Hindlimb muscle (tissue), 1 donor: ENCODE results near the gene MTARC2. TPM values are rescaled to one million over a fixed set of nuclear protein-coding genes. Genes with fewer than 3 reads are reported as not detected.
A peak's percentile ranks its signal among the peaks of the same experiment; 100 is the strongest.

ENCODE experiments used
- DNase-seq: peaks from one replicate; pipeline ENCODE4 v3.0.0-alpha.2; 2013
- polyA plus RNA-seq: library from polyadenylated mRNA; unstranded; fragments of 120-200 nt; gene quantifications from one replicate; pipeline ENCODE4 v1.2.1, GENCODE V29; 2013; ENCODE audit not compliant: insufficient read length

Gene MTARC2
- polyA plus RNA-seq, 1 donor: 17.4 TPM

DNA sequence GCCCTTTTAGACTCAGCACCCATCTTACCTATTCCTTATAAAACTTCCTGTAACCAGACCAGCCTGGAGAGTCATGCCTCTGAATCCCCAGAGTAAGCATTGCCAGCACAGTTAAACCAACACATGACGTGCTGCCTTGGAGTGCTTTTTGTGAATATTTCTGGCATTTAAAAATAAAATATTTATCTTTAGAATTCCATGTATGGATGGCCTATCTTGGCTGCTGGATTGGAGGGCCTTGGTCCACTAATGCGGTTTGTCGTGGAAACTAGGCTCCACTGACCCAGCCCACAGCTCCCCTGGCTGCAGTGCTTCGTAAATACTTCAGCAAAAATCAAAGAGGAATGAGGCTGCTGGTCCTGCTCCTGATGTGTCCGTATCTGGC, 56.1 kb downstream of the MTARC2 start:
- DNase-seq: no peak

DNA sequence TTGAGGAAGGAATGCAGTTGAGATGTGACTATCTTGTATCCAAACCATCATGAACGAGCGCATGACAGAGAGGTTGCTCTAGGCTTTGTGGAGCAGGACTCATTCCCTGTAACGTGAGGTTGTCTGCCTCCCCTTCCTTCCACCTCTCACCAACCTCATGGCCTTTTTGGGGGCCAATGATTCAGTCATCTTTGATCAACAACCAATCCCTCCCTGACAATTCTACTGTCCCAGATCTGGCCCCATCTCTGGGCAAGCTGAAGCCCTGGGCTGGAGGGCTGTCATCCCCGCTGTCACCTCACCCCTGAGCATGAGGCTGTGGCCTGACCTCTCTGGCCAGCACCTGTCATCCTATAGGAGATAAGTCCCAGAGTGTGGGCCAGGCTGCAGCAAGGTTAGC, 58.3 kb downstream of the MTARC2 start:
- no peak for DNase-seq

DNA sequence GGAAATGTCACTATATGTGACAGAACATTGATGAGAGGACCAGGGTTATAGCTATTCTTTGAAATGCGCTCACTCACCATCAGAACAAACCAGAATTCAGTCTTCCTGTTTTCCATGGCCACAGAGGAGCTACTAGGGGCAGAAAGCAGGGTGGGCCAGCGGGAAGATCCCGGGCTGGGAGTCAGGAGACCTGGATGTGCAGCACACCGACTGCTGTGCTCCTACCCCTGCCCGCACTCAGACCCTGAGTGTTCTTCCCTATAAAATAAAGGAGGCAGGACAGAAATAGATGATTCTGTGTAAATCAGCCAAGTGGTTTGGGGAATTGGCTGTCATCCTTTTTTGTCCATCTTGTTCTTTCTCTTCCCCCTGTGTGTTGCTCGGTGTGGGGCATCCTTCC, 59.6 kb downstream of the MTARC2 start:
- no peak for DNase-seq

DNA sequence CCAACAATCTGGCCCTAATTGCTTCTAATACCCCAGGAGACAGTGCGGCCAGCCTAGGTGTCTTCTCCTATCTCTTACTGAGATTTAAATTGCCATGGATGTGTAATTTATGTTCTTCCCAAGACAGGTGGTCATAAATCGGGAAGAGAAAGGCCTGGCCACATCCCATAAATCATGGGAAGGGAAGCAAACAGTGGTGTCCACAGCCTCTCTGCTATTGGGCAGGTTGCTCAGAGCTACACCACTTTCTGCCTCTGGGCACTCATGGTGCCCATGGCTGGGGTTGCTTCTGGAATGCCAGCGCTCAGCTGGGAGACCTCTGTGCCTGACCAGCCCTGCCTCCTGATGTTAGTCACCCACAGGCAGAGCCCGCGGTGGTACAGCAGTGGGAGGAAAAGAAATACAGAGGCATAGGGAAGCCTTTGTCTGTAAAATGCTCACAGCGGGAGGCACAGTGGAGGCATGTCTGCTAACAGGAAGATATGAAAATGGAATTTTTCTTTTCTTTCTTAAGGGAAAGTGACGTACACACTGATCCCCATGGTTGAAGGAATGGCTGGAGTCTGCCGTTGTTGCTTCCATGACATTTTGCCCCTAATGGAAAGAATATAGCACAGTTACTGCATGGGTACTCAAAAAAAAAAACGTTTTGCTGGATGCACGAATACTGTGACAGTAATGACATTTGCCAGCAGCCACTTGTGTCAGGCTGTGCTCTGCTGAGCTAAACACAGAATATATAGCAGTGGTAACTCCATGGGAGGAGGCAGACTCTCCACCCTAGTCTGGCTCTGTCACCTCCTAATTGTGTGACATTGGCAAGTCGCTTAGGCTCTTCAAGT, 60.4 kb downstream of the MTARC2 start:
- no peak for DNase-seq

DNA sequence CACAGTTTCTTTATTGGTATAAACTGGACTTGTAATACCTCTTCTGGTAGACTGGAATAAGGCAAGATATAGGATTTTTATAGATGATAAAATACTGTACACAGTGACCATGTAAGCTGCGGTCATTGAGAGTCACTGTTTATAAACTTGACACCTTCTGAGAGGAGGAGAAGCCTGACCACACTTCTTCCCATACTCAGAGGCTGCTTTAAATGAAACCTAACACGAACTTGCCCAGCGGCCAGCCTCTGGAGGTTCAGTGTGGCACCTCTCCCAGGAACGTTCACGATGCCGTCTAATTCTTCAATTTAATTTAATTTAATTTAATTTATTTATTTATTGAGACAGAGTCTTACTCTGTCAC, 61.0 kb downstream of the MTARC2 start:
- no peak for DNase-seq

DNA sequence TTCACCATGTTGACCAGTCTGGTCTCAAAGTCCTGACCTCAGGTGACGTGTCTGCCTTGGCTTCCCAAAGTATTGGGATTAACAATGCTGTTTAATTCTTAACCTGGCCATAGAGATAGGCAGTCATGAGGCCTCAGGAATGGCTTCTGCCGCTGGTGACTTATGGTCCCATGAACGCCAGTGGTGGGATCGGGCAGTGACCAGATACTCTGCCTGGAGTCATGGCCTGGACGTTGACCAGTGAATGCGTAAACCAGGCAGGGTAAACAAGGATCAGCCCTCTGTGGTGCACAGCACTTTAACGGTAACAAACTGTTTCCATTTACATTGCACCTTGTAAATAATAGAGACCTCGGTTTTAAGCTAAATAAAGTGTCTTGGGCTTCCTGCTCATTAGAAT, 61.6 kb downstream of the MTARC2 start:
- no peak for DNase-seq

DNA sequence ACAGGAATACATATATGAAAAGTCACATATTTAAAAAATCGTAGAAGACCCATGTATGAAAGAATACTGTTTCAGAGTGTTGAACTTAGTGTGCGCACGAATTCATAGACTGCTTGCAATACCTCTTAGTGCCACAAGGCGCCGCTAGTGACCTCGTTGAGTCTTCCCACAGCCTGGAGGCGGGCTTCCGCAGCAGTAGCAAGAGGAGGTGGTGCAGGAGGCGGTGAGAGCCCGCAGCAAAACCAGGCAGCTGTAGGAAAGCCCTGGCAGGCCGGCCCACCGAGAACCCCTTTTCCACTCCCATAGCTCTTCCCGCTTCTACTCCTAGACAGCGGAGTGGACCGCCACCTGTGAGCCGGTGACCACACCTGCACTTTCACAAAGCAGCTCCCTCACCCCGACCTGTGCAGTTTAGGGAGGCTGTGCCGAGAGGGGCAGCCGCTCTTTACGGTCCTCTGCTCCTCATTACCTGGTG, 62.1 kb downstream of the MTARC2 start:
- peak; percentile 83 for DNase-seq

DNA sequence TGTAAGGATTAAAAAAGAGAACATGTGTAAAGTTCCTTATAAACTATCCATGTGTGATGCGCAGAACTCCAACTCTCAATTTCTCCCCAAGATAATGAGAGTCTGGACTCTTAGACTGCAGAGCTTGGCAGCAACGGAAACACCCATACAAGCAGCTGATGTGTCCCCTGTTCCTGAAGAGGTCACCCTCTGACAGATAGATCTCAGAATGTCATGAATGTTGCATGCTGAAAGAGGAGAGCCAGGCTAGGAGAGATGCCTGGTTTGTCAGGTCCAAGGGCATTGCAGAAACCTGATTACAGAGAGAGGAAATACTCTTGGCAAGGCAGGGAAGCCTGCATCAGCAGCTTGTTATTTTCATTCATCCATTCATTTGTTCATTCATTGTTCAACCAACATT, 62.8 kb downstream of the MTARC2 start:
- DNase-seq: no peak

DNA sequence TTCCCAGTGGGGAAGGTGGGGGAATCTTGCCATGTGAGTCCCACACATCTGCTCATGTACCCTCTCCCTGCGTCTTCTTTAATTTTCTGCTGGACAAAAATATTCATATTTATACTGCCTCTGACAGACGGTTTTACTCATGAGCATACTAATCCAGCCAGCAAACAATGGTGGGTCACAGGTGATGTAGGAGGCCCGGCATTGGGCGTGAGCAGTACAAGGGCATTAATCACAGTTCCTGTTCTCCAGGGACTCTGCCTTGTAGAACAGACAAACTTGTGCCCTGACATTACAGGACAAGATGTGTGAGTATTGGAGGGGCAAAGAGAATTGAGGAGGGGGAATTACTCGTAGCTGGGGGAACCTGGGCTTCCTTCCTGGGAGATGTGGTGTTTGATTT, 63.6 kb downstream of the MTARC2 start:
- no peak for DNase-seq

DNA sequence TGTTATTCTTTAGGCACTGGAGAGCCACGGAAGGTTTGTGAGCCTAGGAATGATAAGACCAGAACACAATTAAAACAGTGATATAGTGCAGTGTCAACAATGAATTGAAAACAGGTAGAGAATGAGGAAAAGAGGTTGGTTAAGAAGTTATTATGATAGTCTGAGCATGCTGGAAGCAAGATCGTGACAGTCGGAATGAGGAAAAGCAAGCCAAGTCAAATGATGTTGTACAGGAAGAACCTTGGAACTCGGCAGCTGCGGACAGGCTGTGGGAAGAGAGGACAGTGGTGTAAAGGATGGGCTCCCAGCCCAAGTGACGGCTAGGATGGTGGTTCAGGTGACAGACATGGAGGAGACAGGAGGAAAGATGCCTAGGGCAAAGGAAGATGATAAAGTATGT, 64.2 kb downstream of the MTARC2 start:
- DNase-seq: no peak

DNA sequence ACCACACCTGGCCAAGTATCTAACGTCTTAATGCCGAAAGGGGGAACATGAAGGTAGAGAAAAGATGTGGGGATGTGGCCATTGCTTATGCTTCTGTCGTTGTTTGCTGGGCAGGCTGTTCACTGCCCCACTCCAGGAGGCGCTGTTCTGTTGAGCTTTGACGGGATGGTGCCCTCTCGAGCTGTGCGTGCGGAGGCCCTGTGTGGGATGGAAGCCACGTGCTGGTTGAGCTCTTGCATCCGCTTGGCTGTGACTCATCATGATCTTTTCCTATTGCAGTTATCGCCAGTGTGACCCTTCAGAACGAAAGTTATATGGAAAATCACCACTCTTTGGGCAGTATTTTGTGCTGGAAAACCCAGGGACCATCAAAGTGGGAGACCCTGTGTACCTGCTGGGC, 64.9 kb downstream of the MTARC2 start:
- no peak for DNase-seq

DNA sequence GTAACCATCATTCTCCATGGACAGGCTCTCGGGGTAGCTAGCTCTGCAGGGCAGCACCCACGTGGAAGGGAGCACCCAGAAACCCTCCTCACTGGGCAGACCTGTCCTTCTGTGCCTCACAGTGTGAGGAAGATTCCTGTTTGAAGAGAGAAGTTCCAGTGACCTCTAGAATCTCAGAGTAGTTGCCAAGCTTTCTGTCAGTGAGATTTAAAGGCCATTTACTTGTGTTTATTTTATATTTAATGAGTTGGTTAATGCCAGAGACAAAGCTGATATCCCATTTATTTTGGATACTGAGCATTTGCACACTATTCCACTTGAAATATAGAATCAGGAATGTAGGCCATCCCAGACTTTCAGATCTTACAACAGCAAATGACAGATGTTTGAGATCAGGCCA, 67.3 kb downstream of the MTARC2 start:
- no peak for DNase-seq

DNA sequence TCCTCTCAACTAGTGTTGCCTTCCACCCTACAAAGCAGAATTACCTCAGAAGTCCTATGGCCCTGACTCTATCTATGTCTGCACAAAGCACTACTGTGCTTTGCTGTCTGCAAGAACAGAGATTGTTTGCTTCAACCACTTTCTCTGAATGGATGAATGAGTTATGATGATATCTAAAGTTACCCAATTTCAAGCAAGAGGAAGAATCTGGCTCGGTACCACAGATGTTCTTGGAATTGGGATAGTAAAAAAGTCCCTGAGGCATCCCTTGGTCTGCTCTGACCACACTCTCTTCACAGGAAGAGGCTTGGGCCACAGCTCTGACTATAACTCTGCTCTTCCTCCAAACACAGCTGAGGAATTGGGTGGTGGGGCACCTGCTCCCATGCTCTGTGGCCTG, 69.8 kb downstream of the MTARC2 start:
- no peak for DNase-seq

DNA sequence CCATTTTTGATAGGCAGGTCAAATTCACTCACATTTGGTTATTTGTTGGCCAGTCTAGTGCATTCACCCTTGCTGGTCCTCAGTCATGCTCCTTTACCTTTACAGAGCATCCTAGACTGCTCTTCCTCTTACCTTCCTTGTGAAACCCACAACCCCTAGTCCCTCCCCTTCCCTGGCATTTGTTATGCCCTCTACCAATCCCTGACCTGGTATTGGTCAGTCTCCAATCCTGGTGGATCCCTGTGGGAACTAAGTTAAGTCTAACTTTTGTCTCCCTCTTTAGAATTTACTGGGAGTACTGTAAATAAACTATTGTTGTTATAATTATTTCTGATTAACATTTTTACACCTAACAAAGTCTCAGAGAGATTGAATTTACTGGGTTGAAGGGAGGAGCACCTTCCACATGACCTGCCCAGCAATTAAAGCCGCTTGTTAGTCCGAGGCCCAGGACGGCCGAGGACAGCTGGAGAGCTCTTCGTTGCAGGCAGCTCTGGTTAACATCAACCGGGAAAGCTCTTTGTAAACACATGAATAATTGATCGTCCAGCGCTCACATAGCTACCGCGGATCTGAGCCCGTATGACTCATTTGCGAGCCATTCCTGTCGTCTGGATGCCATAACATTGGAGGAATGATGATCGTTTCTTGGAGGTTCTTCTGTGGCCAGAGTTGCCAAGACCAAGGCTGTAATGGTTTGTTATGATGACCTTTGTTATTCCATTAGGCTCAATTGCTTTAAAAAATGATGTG, 70.5 kb downstream of the MTARC2 start:
- DNase-seq: no peak

DNA sequence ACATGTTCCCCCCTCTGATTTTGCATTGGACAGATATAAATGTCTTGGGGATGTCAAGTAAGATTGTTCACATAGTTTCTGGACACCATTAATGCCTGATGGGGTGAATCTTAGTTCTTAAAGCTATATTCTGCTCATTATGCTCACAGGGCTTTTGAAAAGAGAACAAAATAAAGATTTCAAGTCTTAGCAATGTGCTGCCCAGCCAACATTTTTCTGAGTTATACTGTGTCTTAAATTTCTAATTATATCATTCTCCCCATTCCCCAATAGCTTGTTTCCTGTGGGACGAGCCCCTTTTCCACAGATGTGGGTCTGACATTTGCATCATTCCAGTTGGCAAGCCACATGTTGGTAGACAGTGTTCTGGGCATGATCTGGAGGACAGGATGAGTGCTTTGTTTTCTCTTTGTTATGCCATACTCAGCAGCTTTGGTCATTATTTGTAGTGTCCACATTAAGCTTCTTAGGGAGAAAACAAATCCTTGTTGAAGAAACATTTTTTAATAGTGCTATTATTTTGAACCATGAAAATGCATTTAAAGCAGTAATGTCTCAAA, 71.4 kb downstream of the MTARC2 start:
- DNase-seq: no peak

DNA sequence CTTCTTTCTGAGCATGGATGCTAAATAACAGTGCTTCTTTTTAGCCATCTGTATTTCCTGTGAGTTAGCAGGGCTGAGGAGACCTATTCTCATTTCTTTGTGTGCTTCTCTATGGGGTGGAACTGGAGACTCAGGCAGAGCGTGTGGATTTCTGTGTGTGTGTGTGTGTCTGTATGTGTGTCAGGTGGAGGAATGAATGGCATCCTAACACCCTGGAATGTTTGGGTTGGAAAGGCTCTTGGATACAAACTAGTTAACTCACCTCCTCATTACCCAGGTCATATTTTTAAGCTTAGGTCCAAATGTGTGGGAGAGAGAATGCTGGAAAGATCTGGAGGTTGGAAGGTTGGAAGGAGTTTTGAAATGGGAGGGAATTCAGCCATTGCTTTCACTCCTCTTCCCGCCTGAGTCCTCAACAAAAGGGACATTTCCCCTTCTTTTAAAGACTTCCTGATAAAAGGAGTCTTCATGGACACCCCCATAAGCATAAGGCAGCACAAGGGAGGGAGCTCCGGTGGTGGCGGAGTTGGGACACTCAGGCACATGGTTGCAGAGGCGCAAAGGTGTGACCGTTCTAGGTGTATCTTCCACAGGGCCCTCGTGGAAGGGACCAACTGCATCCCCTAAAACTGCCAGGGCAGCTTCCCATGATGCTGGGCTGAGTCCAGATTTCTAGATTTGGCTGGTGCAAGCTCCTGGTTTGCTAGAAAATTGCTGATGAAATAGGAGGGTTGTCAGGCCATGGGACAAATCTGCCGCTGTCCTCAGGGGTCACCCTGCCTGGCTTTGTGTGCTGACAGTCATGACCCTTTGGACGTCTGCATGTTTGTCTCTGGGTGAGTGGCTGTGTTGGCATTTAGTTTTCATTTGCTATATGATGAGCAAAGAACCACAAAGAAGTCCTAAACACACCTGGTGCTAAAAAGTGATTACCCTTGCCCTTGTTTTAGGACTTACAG, 76.2 kb downstream of the MTARC2 start:
- no peak for DNase-seq

DNA sequence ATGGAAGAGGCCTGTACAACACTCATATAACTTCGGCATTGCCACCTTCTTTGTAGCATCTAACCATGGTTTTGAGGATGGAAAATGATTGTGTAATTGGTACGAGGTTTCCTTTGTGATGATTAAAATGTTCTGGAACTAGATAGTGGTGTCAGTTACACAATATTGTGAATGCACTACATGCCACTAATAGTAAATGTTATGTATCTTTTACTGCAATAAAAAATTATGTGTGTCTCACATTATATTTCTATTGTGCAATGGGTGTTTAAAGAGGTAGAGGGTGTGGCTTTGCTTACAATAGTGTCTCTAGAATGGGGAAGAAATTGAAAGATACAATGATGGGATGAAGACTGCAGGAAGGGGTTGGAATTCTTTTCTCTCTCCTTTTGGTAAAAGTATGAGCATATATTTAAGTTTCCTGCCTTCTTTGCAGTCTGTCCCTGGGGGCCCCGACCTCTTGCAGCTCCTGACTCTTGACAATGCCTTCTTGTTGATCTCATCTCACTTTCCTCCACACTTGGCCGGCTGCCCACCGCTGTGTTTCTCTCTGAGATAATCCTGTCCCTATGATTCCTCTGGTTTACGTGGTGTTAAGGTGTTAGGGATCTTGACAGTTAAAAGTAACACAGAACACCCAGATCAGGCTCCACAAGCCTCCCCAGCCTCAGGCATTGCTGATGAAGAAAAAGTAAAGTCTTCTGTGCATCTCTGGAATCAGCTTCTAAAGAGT, 77.9 kb downstream of the MTARC2 start:
- DNase-seq: no peak

DNA sequence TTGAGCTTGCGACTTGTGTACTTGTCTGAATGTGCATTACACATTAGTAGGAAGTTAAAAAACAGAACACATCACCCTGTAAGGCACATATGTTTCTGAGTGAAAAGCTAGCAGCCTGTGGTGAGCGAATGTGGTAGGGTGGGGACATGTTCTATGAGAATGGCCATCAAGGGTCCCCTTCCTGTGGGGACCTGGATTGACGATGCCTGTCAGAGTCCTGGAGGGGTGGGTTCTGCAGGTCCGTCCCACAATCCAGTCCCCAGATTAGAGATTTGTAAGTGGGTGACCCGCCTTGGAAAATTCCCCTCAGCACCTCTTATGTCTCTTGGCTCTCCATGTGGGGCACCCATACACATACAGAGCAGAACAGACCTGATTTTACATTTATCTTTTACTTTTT, 78.6 kb downstream of the MTARC2 start:
- DNase-seq: no peak

DNA sequence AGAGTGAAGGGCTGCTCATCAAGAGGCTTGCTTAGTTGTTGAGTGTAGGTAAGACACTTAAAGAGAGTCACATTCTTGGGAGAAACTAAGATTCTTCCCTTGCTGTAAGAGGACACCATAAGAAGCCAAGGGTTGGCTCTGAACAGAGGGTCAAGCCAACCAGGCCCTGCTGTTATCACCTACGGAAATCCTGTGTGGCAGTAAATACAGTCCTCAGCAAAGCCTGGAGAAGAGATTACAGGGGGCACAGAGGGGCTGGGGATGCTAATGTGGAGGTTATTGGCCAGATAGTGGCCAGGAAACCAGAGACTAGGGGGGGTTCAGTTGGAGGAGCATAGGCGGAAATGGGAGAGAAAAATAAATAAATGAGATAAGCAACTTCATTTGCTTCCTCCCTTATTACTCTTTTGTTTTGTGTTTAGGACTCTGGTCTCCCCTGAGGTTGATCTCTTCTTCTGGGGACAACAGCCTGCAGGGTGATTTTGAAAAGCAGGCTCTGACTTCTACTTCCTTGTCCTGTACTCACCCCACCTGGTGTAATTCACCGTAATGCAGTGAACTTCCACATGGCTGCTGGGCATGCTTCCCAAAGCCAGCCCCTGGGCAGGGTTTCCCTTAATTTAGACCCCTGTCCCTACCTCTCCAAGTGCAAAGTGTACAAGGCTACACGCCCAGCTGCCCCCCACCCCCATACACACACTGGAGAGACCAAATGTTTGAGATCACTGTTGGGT, 79.5 kb downstream of the MTARC2 start:
- no peak for DNase-seq

DNA sequence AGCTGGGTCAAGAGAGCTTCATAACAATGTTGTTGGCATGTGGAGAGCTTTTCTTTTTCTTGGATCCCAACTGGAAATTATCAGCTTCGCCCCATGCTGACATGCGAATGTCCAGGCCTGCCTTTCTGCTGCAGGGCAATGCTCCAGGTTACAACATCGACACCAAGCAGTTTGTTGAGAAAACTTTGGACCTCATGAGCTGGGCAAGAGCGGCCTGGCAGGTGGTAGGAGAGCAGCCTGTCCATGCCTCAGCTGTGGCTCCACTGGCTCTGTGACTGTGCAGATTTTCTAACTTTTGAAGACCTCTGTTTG, 80.0 kb downstream of the MTARC2 start:
- DNase-seq: no peak

DNA sequence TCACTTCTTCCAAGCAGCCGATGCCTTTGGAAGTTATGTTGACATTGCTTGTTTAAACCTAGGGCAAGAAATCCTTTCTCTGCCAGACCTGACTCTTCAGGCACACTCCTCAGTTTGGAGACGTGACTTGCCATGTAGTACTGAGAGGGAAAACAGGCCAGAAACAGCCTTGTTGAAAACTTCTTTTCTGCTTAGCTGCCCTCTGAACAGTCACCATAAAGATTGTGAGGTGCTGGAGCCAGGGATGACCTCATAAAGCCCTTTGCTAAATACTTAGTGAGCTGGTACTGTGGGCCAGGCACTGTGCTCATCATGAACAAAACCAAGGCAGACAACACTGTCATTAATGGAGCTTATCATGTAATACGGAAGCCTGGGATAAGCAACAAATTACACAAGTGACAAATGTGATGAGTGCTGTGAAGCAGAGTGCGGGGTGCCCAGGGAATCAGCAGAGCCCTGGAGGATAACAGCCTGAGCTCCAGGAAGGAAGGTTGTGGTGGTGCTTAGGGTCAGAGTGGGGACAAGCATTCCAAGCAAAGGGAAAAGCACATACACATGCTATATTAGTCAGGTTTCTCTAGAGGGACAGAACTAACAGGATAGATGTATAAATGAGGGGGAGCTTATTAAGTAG, 80.9 kb downstream of the MTARC2 start:
- DNase-seq: no peak
